ENCODE measurements around the gene PM20D2. TPM values are rescaled to one million over a fixed set of nuclear protein-coding genes. Genes with fewer than 3 reads are reported as not detected.

The PM20D2 gene, protein sequence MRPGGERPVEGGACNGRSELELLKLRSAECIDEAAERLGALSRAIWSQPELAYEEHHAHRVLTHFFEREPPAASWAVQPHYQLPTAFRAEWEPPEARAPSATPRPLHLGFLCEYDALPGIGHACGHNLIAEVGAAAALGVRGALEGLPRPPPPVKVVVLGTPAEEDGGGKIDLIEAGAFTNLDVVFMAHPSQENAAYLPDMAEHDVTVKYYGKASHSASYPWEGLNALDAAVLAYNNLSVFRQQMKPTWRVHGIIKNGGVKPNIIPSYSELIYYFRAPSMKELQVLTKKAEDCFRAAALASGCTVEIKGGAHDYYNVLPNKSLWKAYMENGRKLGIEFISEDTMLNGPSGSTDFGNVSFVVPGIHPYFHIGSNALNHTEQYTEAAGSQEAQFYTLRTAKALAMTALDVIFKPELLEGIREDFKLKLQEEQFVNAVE
- total RNA-seq = 10 to 100 TPM in 5 of 9 donors, 1 to 10 TPM in 4; 6.0 to 22.9 (median 10.4) TPM
- 1 to 10 TPM; 2.4 to 7.0 TPM for polyA plus RNA-seq
- long read RNA-seq, donor 1, full-length matches to known transcripts = 2 of 6 reads
- long read RNA-seq, donor 1, partial matches to known transcripts = 3 of 6 reads
- long read RNA-seq, donor 1, other reads (novel, unspliced or antisense) = 1 of 6 reads
- long read RNA-seq, donor 2, full-length matches to known transcripts = 5 of 17 reads
- long read RNA-seq, donor 2, partial matches to known transcripts = 2 of 17 reads
- long read RNA-seq, donor 2, other reads (novel, unspliced or antisense) = 10 of 17 reads
- long read RNA-seq, donor 3, full-length matches to known transcripts = 7 of 12 reads
- long read RNA-seq, donor 3, partial matches to known transcripts = 0 of 12 reads
- long read RNA-seq, donor 3, other reads (novel, unspliced or antisense) = 5 of 12 reads

GRCh38 chr6:89145956-89146717 is at the start of gene PM20D2:
PM20D2 (plus strand) TSS chr6:89146055; CDS start chr6:89146145, 90 bp downstream.
- TF ChIP-seq POLR2A (IDR thresholded peaks at IDR 0.05) (peak; percentile 2 to 64), CTCF (IDR thresholded peaks at IDR 0.05) (no peak)
- Histone ChIP-seq H3K4me3 (peak within 1 kb of the TSS; percentile 61 to 92 (median 85)), H3K27me3 (no peaks in the 10 kb centered on the region), H3K9me3 (no peaks in the 10 kb centered on the region), H3K36me3 (peaks cover 0 to 10% (median 0%) of the 10 kb centered on the region in 9 donors), H3K27ac (peak within 1 kb of the TSS; percentile 82 to 98 (median 90)), H3K4me1 (peaks cover 0 to 25% (median 7%) of the 10 kb centered on the region in 12 donors)
- ATAC-seq (peak; percentile 92 to 98 (median 95)), DNase-seq (peak; percentile 70 to 77 (median 74))
- intact Hi-C loops (cut with DNase I) = loop anchor here in 5 of 10 donors (5.0 to 10.0 kb wide), 3 partner anchors 61 to 219 kb away; partner anchors contain the start of gene PNRC1 (in 4 of the 5)
- 0 to 2% (median 0%) methylated on average over 17 to 102 of the region's 102 CpGs for WGBS, 4 donors

DNA sequence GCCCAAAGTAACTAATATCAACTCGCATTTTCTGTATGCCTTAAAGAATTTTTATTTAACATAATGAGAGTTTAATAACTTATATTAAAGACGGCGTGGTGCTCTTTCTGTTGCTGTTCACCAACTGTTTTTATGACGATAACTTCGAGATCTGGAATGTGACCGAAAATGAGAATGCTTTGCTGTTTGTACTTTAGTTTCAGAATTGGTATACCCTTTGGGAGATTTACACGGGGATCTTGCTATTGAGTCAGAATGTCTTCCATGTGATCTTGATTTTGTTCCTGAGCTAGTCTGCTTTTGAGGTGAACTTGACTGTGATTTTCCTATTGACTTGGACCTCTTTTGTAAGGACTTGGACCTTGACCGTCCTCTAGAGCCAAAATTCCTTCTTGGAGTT is 47.4 kb upstream of the PM20D2 start:
- Histone ChIP-seq H3K27ac (no peak overlapping the region), H3K9me3 (no peaks in the 10 kb centered on the region), H3K27me3 (no peaks in the 10 kb centered on the region), H3K4me3 (no peak overlapping the region), H3K36me3 (no peaks in the 10 kb centered on the region), H3K4me1 (no peaks in the 10 kb centered on the region)
- WGBS, 4 donors = 92 to 96% (median 94%) methylated on average over 8 of the region's 8 CpGs
- intact Hi-C loops (cut with DNase I) = no loop called here
- ATAC-seq (no peak), DNase-seq (no peak)
- TF ChIP-seq POLR2A (IDR thresholded peaks at IDR 0.05) (no peak), CTCF (IDR thresholded peaks at IDR 0.05) (no peak)

DNA sequence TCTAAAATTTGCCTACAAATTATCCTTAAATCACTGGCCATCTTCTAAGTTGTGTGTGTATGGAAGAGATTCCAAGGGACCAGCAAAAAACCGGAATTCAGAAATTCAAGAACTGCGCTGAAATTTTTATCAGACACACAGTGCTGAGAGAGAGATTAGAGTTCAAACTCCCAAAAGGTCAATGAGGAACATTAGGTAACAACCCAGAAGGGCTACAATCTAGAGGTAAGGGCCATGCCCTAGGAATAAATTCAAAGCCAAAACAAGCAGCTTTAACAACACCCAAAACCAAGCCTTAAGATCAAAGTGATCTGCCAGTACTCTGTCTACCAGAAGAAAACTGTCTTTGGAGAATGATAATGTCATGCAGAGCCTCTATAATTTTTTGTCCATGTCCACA is 45.7 kb upstream of the PM20D2 start:
- Histone ChIP-seq H3K27ac (no peak overlapping the region), H3K36me3 (peaks cover 0 to 2% (median 0%) of the 10 kb centered on the region in 9 donors), H3K4me3 (no peak overlapping the region), H3K4me1 (no peaks in the 10 kb centered on the region), H3K9me3 (no peaks in the 10 kb centered on the region), H3K27me3 (no peaks in the 10 kb centered on the region)
- no peak for ATAC-seq
- 81 to 95% (median 90%) methylated on average over 2 of the region's 2 CpGs for WGBS, 4 donors
- DNase-seq = no peak
- no peak for TF ChIP-seq POLR2A (IDR thresholded peaks at IDR 0.05)
- TF ChIP-seq CTCF (IDR thresholded peaks at IDR 0.05) = no peak
- intact Hi-C loops (cut with DNase I) = no loop called here
